Measurements from ENCODE around the gene PDGFB. TPM values are rescaled to one million over a fixed set of nuclear protein-coding genes. Genes with fewer than 3 reads are reported as not detected.

The PDGFB gene
- polyA plus RNA-seq, 2 donors, result 1.2 to 1.8 TPM

DNA sequence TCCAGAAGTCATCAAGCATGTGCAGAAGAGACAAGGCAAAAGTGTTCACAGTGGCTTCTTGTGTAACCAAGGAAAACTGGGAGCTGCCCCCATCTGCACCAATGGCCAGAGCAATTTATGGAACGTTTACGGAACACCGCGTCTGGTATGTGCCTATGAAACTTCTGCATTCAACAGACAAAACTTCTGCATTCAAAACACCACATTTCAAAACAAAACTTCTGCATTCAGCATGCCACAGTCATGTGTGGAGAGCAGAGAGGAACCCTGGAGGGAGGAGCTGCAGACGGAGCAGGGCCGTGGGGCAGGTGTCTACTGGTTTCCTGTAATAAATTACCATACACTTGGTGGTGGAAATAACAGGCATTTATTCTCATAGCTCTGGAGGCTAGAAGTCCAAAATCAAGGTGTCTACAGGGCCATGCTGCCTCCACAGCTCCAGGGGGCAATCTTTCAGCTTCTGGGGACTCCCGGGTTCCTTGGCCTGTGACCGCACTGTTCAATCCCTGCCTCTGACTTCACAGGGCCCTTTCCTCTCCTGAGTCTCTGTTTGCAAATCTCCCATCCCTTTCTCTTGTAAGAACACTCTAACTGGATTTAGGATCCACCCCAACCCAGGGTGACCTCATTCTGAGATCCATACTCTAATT is 42.4 kb upstream of the PDGFB start:
- H3K27ac ChIP-seq (ENCODE audit: low read depth in 2 of 2, low read length in 1 of 2), result no peak overlapping the region
- 68 to 72% methylated on average over 8 of the region's 8 CpGs for whole genome bisulfite sequencing, 2 donors
- no peaks in the 10 kb centered on the region for H3K27me3 ChIP-seq (ENCODE audit: control insufficient read depth in 1 of 2, insufficient read depth in 2 of 2, low read length in 2 of 2)
- peaks cover 14 to 40% of the 10 kb centered on the region in 2 donors for H3K4me1 ChIP-seq (ENCODE audit: control insufficient read depth in 2 of 2, insufficient read depth in 2 of 2, low read length in 1 of 2)
- H3K4me3 ChIP-seq (ENCODE audit: low read depth in 1 of 2, low read length in 2 of 2), result no peak overlapping the region
- H3K9me3 ChIP-seq (ENCODE audit: control insufficient read depth in 2 of 2, insufficient read depth in 1 of 2, low read depth in 1 of 2, low read length in 1 of 2), result peaks cover 0 to 7% of the 10 kb centered on the region in 2 donors
- no peaks in the 10 kb centered on the region for H3K36me3 ChIP-seq (ENCODE audit: control insufficient read depth in 2 of 2, insufficient read depth in 2 of 2, low read length in 1 of 2)

DNA sequence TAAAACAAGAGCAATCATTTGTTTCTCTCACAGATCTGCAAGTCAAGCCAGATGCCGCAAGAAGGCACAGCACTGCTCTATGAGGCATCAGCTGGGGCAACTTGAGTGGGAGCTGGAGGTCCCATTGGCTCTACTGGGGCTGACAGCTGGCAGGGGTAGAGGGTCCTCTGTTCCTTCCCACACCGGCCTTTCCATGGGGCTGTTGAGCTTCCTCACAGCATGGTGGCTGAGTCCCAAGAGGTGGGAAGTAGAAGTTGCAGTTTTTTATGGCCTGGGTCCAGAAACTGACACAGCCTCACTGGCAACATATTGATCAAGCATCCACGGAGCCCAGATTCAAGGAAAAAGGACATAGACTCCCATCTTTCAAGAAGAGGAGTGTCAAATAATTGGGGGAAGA is 40.2 kb upstream of the PDGFB start:
- no peaks in the 10 kb centered on the region for H3K36me3 ChIP-seq (ENCODE audit: control insufficient read depth in 2 of 2, insufficient read depth in 2 of 2, low read length in 1 of 2)
- peaks cover 0 to 7% of the 10 kb centered on the region in 2 donors for H3K9me3 ChIP-seq (ENCODE audit: control insufficient read depth in 2 of 2, insufficient read depth in 1 of 2, low read depth in 1 of 2, low read length in 1 of 2)
- peaks cover 11 to 22% of the 10 kb centered on the region in 2 donors for H3K4me1 ChIP-seq (ENCODE audit: control insufficient read depth in 2 of 2, insufficient read depth in 2 of 2, low read length in 1 of 2)
- no peak overlapping the region for H3K27ac ChIP-seq (ENCODE audit: low read depth in 2 of 2, low read length in 1 of 2)
- no peak overlapping the region for H3K4me3 ChIP-seq (ENCODE audit: low read depth in 1 of 2, low read length in 2 of 2)
- WGBS, 2 donors, result 88 to 90% methylated on average over 3 of the region's 3 CpGs
- H3K27me3 ChIP-seq (ENCODE audit: control insufficient read depth in 1 of 2, insufficient read depth in 2 of 2, low read length in 2 of 2), result no peaks in the 10 kb centered on the region

DNA sequence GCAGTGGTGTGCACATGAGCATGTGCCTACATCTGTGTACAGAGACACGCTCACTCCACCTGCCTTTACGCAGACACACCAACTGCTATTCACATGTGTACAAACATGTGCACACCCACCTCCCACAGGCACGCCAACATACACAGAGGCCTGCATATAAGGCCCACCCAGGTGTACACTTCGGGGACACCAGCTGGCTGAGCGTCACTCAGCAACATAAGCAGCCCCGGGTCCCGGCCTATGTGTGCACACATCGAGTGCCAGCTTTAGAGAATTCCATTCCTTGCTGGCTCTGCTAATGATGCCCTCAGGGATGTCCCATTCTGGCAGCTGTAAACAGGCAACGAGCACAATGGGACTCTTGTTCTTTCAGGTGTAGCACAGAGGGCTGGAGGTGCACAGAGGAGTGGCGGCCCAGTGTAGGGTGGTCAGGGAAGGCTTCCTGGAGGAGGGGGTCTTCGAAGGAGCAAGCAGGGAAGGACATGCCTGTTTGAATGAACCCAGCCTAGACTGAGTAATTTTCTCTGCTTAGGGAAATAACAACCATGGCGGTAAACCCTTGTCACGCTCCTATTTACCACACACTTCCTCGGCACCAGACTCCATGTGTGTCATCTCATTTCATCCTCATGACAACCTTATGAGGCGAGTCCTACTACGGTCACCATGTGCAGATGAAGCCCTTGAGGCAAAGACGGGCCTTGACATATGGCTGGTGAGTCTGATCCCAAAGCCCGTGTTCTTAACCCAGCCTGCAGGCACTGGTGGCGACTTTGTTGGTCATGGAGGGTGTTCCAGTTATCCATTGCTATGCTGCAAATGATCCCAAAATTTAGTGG is 39.6 kb upstream of the PDGFB start:
- 71 to 83% methylated on average over 19 of the region's 19 CpGs for WGBS, 2 donors
- Histone ChIP-seq H3K36me3 (ENCODE audit: control insufficient read depth in 2 of 2, insufficient read depth in 2 of 2, low read length in 1 of 2) (no peaks in the 10 kb centered on the region), H3K27me3 (ENCODE audit: control insufficient read depth in 1 of 2, insufficient read depth in 2 of 2, low read length in 2 of 2) (no peaks in the 10 kb centered on the region), H3K4me3 (ENCODE audit: low read depth in 1 of 2, low read length in 2 of 2) (no peak overlapping the region), H3K27ac (ENCODE audit: low read depth in 2 of 2, low read length in 1 of 2) (peak overlapping the region in 1 of 2 donors; percentile 44), H3K9me3 (ENCODE audit: control insufficient read depth in 2 of 2, insufficient read depth in 1 of 2, low read depth in 1 of 2, low read length in 1 of 2) (peaks cover 0 to 7% of the 10 kb centered on the region in 2 donors), H3K4me1 (ENCODE audit: control insufficient read depth in 2 of 2, insufficient read depth in 2 of 2, low read length in 1 of 2) (peaks cover 11 to 20% of the 10 kb centered on the region in 2 donors)

DNA sequence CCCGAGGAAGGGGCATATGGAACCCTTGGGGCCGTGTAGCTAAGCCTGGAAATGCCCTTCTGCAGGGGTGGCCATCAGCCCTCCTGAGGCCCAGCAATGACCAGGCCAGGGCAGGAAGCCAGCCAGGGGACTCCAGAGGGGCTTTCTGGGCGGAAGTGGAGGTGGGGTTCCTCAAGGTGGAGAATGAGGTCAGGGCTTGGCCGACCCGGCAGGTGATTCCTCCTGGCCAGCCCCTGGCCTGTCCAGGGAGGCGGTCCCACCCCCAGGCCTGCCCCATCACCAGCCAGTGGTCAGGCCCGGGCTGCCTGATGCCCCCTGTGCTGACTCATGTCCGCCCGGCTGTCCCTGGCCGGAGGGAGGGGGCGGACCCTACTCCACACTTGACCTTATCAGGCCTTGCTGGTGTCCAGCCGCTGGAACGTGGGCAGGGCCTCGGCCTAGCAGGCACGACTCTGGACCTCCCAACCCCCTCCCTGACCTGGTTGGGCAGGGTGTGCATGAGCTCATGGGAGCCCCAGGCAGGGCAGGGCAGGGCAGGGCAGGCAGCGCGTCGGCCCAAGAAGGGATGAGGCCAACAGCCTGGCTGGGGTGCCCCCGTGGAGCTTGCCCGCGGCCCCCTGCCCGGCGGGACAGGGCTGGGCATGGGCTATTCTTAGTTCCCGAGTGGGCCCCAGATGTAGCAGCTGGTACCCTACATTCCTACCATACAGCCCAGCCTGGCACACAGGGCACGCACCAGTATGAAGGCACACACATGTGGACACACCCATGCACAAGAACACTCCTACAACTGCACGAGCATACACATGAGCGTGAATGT is 38.8 kb upstream of the PDGFB start:
- H3K4me1 ChIP-seq (ENCODE audit: control insufficient read depth in 2 of 2, insufficient read depth in 2 of 2, low read length in 1 of 2), result peaks cover 11 to 20% of the 10 kb centered on the region in 2 donors
- H3K36me3 ChIP-seq (ENCODE audit: control insufficient read depth in 2 of 2, insufficient read depth in 2 of 2, low read length in 1 of 2), result no peaks in the 10 kb centered on the region
- H3K27me3 ChIP-seq (ENCODE audit: control insufficient read depth in 1 of 2, insufficient read depth in 2 of 2, low read length in 2 of 2), result no peaks in the 10 kb centered on the region
- H3K27ac ChIP-seq (ENCODE audit: low read depth in 2 of 2, low read length in 1 of 2), result peak overlapping the region; percentile 29 to 44
- no peak overlapping the region for H3K4me3 ChIP-seq (ENCODE audit: low read depth in 1 of 2, low read length in 2 of 2)
- peaks cover 0 to 7% of the 10 kb centered on the region in 2 donors for H3K9me3 ChIP-seq (ENCODE audit: control insufficient read depth in 2 of 2, insufficient read depth in 1 of 2, low read depth in 1 of 2, low read length in 1 of 2)
- 48 to 73% methylated on average over 26 to 27 of the region's 27 CpGs for WGBS, 2 donors

DNA sequence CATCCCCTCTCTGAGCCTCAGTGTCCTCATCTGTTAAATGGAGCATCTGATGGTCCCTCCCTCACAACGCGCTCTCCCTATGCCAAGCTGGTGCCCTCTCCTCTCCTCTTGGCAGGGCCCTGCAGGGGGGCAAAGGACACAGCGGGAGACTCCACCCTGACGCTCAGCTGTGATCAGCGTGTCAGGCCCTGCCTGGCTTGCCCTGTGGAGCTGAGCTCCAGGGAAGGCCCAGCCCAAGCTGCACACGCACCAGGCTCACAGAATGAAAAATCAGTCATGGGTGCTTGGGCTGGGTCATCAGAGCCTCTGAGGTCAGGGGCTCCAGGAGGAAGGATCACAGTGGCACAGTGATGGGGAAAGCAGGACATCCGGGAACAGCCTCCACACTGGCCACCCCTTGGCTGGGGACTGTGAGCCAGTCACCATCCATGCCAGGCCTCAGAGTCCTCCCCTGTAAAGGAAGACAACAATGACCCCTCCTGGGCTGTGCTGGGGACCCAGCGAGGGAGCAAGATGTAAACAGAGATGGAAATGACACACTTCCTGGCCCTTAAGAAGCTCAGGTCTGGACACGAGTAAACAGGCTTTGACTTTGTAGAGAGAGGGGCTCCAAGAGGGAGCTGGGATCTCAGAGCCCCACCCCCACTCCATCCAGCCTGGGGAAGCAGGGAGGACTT is 38.0 kb upstream of the PDGFB start:
- no peaks in the 10 kb centered on the region for H3K36me3 ChIP-seq (ENCODE audit: control insufficient read depth in 2 of 2, insufficient read depth in 2 of 2, low read length in 1 of 2)
- 55 to 66% methylated on average over 9 of the region's 9 CpGs for WGBS, 2 donors
- H3K4me3 ChIP-seq (ENCODE audit: low read depth in 1 of 2, low read length in 2 of 2), result no peak overlapping the region
- H3K27me3 ChIP-seq (ENCODE audit: control insufficient read depth in 1 of 2, insufficient read depth in 2 of 2, low read length in 2 of 2), result no peaks in the 10 kb centered on the region
- H3K4me1 ChIP-seq (ENCODE audit: control insufficient read depth in 2 of 2, insufficient read depth in 2 of 2, low read length in 1 of 2), result peaks cover 11 to 20% of the 10 kb centered on the region in 2 donors
- peak overlapping the region; percentile 29 to 47 for H3K27ac ChIP-seq (ENCODE audit: low read depth in 2 of 2, low read length in 1 of 2)
- peaks cover 0 to 7% of the 10 kb centered on the region in 2 donors for H3K9me3 ChIP-seq (ENCODE audit: control insufficient read depth in 2 of 2, insufficient read depth in 1 of 2, low read depth in 1 of 2, low read length in 1 of 2)

DNA sequence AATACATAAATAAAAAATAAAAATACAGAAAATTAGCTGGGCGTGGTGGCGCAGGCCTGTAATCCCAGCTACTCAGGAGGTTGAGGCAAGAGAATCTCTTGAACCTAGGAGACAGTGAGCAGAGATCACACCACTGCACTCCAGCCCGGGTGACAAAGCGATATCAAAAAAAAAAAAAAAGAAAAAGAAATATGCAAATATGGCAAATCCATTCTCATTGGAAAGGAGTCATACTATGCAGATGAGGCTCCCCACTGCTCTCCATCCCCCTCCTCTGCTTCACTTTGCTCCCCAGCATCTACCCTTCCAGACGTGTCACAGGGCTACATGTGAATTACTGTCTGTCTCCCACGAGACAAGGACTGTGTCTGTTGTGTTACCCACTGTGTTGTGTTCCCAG is 36.3 kb upstream of the PDGFB start:
- 85 to 88% methylated on average over 6 of the region's 6 CpGs for WGBS, 2 donors
- Histone ChIP-seq H3K27ac (ENCODE audit: low read depth in 2 of 2, low read length in 1 of 2) (no peak overlapping the region), H3K27me3 (ENCODE audit: control insufficient read depth in 1 of 2, insufficient read depth in 2 of 2, low read length in 2 of 2) (no peaks in the 10 kb centered on the region)

DNA sequence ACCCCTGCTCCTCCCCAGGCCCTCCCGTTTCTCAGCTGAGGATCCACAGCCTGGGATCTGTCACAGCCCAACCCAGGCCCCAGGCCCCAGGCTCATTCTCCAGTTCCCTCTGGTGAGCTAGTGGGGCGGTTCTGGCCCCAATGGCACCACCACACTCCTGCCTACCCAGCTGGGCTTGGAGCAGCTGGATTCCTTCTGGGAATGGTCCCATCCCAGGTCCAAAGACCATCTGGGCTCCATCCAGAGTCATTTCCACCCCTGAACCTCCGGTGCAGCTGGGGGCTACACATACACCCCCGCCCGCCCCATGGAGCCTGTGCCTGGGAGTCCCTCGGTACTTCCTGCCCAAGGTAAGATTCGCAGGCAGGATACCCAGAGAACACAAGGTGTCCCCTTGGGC is 35.5 kb upstream of the PDGFB start:
- H3K36me3 ChIP-seq (ENCODE audit: control insufficient read depth in 2 of 2, insufficient read depth in 2 of 2, low read length in 1 of 2), result no peaks in the 10 kb centered on the region
- no peaks in the 10 kb centered on the region for H3K27me3 ChIP-seq (ENCODE audit: control insufficient read depth in 1 of 2, insufficient read depth in 2 of 2, low read length in 2 of 2)
- WGBS, 2 donors, result 79 to 83% methylated on average over 7 of the region's 7 CpGs
- H3K4me3 ChIP-seq (ENCODE audit: low read depth in 1 of 2, low read length in 2 of 2), result no peak overlapping the region
- no peak overlapping the region for H3K27ac ChIP-seq (ENCODE audit: low read depth in 2 of 2, low read length in 1 of 2)
- peaks cover 11 to 20% of the 10 kb centered on the region in 2 donors for H3K4me1 ChIP-seq (ENCODE audit: control insufficient read depth in 2 of 2, insufficient read depth in 2 of 2, low read length in 1 of 2)
- peaks cover 0 to 6% of the 10 kb centered on the region in 2 donors for H3K9me3 ChIP-seq (ENCODE audit: control insufficient read depth in 2 of 2, insufficient read depth in 1 of 2, low read depth in 1 of 2, low read length in 1 of 2)

More for the DNA sequence above, 36.3 kb upstream of the PDGFB start:
- Histone ChIP-seq H3K9me3 (ENCODE audit: control insufficient read depth in 2 of 2, insufficient read depth in 1 of 2, low read depth in 1 of 2, low read length in 1 of 2) (peaks cover 0 to 7% of the 10 kb centered on the region in 2 donors), H3K4me3 (ENCODE audit: low read depth in 1 of 2, low read length in 2 of 2) (no peak overlapping the region), H3K4me1 (ENCODE audit: control insufficient read depth in 2 of 2, insufficient read depth in 2 of 2, low read length in 1 of 2) (peaks cover 11 to 20% of the 10 kb centered on the region in 2 donors), H3K36me3 (ENCODE audit: control insufficient read depth in 2 of 2, insufficient read depth in 2 of 2, low read length in 1 of 2) (no peaks in the 10 kb centered on the region)

DNA sequence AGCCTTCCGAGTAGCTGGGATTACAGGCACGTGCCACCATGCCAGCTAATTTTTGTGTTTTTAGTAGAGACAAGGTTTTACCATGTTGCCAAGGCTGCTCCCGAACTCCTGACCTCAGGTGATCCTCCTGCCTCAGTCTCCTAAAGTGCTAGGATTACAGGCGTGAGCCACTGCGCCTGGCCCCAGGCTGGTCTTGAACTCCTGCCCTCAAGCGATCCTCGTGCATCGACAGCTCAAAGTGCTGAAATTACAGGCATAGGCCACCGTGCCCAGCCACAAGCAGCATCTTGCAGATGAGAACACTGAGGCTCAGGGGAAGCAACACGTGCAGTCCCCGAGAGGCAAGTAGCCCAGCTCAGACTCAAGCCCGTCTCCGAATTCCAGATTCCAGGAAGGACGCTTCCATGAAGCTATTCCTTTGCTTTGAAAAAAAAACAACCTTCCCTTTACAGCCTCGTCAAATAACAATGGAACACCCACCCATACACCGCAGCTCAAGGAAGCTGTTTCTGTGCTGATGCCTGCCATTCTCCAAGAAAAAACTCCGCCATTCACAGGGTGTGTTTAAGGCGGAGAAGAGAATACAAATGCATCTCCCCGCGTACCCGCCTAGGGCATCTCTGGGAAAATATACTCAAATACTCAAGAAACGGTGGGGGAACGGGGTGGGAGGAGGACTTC is 34.5 kb upstream of the PDGFB start:
- Histone ChIP-seq H3K36me3 (ENCODE audit: control insufficient read depth in 2 of 2, insufficient read depth in 2 of 2, low read length in 1 of 2) (no peaks in the 10 kb centered on the region), H3K27ac (ENCODE audit: low read depth in 2 of 2, low read length in 1 of 2) (no peak overlapping the region), H3K4me3 (ENCODE audit: low read depth in 1 of 2, low read length in 2 of 2) (no peak overlapping the region), H3K27me3 (ENCODE audit: control insufficient read depth in 1 of 2, insufficient read depth in 2 of 2, low read length in 2 of 2) (no peaks in the 10 kb centered on the region), H3K9me3 (ENCODE audit: control insufficient read depth in 2 of 2, insufficient read depth in 1 of 2, low read depth in 1 of 2, low read length in 1 of 2) (no peaks in the 10 kb centered on the region), H3K4me1 (ENCODE audit: control insufficient read depth in 2 of 2, insufficient read depth in 2 of 2, low read length in 1 of 2) (peaks cover 11 to 19% of the 10 kb centered on the region in 2 donors)
- 50 to 57% methylated on average over 23 of the region's 23 CpGs for WGBS, 2 donors
